Islet of Langerhans (tissue), 1 donor: Measurements from ENCODE around the gene BTLA.
"Not testable (repeated sequence)": the region's sequence is repeated elsewhere in the genome, so short reads cannot be mapped to it uniquely, and the experiment has no call there.

ENCODE experiments used
- FAIRE-seq: peaks from one replicate; lab custom pipeline; 2011; peaks lifted over from hg19 to GRCh38; lab: Jason Lieb, UNC

BTLA gene

GRCh38 chr3:112489674-112490479, 9.4 kb downstream of the BTLA start:
- no peak for FAIRE-seq

GRCh38 chr3:112486811-112487505, 12.3 kb downstream of the BTLA start:
- no peak for FAIRE-seq

DNA sequence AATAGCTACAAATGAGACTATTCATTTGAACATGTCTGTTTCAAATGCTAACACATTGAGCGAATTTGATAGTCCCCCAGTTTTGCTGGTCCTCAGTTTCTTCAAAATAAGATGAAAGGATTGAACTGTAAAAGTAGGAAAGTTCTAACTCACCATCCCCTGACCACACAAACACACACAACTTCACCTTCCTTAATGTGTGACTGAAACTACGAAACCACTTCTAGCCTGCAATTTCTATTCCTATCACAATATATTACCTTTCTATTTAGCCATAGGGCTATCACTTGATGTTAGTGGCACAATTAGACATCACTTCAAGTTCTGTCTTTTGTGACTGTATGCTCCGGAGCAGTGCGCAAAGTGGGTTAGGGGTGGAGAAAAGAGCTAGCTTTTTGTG, 14.9 kb downstream of the BTLA start:
- FAIRE-seq: no peak

GRCh38 chr3:112482675-112483074, 16.6 kb downstream of the BTLA start:
- no peak for FAIRE-seq

- FAIRE-seq: no peak
Measured at GRCh38 chr3:112481302-112481721, 18.0 kb downstream of the BTLA start.

GRCh38 chr3:112477891-112478290, 21.4 kb downstream of the BTLA start:
- no peak for FAIRE-seq

DNA sequence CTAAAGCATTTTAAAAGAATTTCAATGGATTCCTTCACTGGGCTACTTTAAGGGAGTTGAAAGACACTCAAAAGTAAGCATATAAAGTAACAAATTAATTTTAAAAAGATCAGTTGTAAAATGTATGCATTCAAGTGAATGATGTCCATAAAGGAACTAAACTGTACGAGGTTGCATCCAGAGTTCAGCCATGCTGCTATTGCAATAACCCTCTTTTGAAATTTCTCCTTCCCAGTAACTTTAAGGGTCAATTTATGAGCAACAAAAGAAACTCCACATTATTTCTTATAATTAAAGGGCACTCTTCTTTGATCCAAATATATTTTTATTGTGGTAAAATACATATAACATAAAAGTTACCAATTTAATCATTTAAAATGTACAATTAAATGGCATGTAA, 22.9 kb downstream of the BTLA start:
- no peak for FAIRE-seq

DNA sequence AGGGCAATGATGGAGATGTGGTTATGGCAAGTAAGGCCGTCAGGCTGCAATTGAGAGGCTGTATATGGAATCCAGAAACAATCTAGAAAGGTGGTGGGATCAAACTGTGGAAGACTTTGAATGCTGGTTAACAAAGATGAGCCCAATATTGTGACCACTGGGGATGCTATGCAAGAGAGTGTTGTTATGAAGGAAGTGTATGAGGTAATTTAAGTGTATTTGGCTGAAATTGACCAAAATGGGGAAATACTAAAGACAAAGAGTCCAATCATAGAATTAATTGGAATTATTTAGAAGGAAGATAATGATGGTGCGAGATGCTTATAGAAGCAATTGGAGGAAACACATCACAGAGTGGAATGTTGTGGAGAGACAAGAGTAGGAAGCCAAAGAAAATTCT, 24.5 kb downstream of the BTLA start:
- FAIRE-seq: no peak

DNA sequence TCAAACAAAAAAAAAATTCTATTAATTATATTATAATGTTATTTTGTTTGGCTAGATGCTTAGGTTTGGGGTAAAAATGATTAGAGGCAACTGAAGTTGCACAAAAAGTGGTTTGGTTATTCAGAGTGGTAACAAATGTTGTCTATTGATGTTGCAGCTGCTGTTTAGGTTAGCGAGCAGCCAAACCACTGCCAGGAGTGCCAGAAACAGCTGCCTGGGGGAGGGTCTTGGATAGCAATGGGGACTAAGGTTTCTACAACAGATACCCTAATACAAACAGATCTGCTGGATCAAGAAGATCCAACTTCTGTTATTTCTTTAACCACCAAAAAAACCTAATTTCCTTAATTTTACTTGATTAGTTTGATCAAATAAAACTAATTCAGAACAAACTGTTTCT, 26.6 kb downstream of the BTLA start:
- no peak for FAIRE-seq

- no peak for FAIRE-seq
Measured at GRCh38 chr3:112471596-112472325, 27.5 kb downstream of the BTLA start.

DNA sequence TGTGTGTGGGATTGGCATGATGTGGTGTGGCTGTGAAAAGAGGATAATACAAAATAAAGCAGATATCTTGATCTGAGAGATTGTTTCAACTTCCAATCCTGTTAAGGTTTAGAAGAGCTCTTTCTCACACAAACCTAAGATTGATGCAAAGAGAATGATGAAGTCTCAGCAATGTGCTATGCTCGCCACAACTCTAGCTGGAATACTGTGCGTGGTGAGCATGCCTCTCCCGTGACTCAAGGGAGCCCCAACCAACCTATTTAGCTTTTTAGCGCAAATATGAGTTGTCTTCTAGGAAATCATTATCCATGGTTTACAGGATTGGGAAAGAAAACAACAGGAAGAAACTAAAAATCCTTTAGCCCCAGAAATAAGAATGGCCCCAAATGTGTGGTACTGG, 28.5 kb downstream of the BTLA start:
- no peak for FAIRE-seq

DNA sequence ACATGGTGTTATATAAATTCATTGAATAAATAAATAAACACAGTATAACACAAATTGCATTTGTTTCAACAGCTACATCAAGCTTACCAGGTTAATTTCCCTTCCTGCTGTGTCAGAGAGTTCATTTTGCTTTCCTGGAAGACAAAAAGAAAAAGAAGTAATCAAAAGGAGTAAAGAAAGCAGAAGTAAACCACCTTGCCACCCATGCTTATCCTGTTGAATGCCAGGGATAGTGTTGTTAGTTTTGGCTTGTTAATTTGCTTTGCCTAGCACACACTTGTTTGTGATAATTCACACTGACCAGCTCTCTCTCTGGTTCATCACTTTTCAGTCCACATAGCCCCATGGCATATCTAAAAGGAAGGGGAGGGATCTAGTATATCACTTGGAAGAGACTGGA, 29.6 kb downstream of the BTLA start:
- no peak for FAIRE-seq

DNA sequence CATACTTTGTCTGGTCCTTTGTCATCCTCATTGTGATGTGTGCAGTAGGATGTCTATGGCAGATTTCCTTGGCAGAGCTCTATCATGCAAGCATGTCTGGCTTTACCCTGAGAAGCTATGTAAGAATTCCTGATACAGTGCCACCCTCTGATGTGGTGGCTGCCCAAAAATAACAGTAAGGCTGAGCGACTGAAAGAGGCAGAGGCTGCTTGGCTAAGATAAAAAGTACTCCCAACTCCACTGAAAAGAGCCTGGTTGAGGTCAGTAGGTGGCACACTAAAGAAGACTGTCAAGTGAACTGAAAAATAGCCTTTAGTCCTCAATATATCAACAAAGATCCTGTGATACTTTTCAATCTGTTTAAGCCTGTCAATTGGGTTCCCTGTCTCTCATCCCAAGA, 31.7 kb downstream of the BTLA start:
- FAIRE-seq: no peak

- FAIRE-seq: no peak
Measured at GRCh38 chr3:112466020-112466419, 33.3 kb downstream of the BTLA start.

DNA sequence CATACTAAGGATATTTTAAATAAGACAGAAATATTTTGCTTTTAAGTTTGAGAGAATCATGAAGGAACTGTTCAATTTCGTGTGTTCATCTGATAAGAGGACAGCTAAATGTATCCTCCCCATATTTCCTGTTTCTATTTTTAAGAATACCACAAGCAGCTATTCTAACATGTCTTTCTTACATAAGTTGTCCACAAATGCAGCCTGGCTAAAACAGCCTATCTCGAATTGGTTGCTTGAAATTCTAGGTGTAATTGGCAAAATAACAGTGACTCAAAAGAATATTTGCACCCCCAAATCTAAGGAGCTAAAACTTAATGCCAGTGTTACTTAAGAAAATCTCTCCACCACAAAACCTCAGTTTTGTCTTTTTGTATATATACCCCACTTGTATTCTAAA, 35.0 kb downstream of the BTLA start:
- FAIRE-seq: no peak

GRCh38 chr3:112463250-112463649, 36.0 kb downstream of the BTLA start:
- no peak for FAIRE-seq

- not testable (repeated sequence) for FAIRE-seq
Measured at GRCh38 chr3:112461787-112462186, 37.5 kb downstream of the BTLA start.

DNA sequence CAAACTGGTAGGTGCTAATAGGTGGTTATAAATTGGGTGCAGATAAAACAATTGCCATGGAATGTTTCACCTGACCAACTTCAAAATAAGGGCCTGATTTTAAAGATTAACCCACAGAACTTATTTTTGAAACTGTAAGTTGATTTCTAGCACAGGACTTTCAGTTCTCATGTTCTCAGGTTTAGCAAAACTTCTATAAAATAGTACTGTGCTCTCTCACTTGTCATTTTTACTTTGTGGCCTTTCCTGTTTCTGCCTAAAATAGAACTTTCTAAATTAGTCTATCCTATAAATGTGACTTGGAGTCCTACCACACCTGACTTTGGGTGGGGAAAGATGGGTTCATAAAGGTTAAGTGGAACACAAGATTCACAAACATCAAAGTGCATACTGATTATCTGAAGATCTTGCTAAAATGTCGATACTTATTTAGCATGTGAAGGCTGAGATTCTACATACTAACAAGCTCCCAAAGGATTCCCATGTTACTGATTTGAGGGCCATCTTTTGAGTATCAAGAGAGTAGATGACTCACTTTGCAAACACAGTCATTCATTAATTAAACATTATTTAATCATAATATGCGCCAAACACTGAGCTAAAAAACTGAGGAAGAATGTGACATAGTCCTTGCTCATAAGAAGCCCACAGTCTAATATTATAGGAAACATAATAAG, 38.6 kb downstream of the BTLA start:
- no peak for FAIRE-seq

GRCh38 chr3:112459750-112460149, 39.5 kb downstream of the BTLA start:
- no peak for FAIRE-seq

DNA sequence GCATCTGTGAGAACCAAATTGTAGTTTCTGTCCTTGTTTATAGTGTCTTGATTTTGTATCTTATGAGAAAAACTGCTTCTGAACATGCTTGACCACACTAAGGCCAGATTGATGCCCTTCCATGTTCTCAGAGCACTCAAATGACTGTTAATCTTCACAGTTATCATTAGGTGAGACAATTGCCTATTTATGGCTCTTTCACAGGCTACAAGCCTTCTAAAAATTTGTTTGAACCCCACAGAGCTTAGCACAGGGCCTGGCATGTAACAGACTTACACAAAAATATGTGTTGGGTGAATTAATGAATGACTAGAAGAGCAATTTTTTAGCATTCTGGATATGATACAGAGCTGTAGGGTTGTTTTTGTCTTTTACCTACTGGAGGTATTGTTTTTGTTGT, 43.1 kb downstream of the BTLA start:
- no peak for FAIRE-seq

- FAIRE-seq: no peak
Measured at GRCh38 chr3:112448939-112449338, 50.3 kb downstream of the BTLA start.

GRCh38 chr3:112446343-112446742, 52.9 kb downstream of the BTLA start:
- no peak for FAIRE-seq

GRCh38 chr3:112445839-112446238, 53.4 kb downstream of the BTLA start:
- FAIRE-seq: no peak
